Psoas muscle (tissue), 8 donors: ENCODE results near the gene PIAS1. TPM values are rescaled to one million over a fixed set of nuclear protein-coding genes. Genes with fewer than 3 reads are reported as not detected.

Experiments used
- ATAC-seq, 4 donors: fragments of 200-7000 bp; cut with Tn5 transposase; one replicate each; pipeline ENCODE4 v1.9.1; 2020; ENCODE audit warnings: moderate library complexity in 3 of 4, mild to moderate bottlenecking in 2 of 4
- DNase-seq, 2 donors: peaks; one replicate each; pipeline ENCODE4 v3.0.0-alpha.2; 2020
- H3K27ac ChIP-seq: fragments of 200-600 bp; one replicate; pipeline ENCODE4 v1.8.0; 2022
- H3K27me3 ChIP-seq, 3 donors: fragments of 200-600 bp in 1 of 3; one replicate each; pipeline versions ENCODE4 v1.6.1 to v1.8.0; 2013 to 2022; ENCODE audit warnings: low read length in 2 of 3, mild to moderate bottlenecking in 2 of 3, moderate library complexity in 1 of 3; ENCODE audit not compliant: insufficient read depth in 3 of 3
- H3K36me3 ChIP-seq, 2 donors: fragments of 200-600 bp in 1 of 2; one replicate each; pipeline versions ENCODE4 v1.6.1 to v1.8.0; 2013 to 2022; ENCODE audit warnings: low read depth in 1 of 2, mild to moderate bottlenecking in 1 of 2, moderate library complexity in 1 of 2; ENCODE audit not compliant: insufficient read depth in 1 of 2
- H3K4me1 ChIP-seq: fragments of 200-600 bp; one replicate; pipeline ENCODE4 v1.8.0; 2022
- H3K4me3 ChIP-seq: fragments of 200-600 bp; one replicate; pipeline ENCODE4 v1.8.0; 2022; ENCODE audit warnings: mild to moderate bottlenecking
- H3K9me3 ChIP-seq: fragments of 200-600 bp; one replicate; pipeline ENCODE4 v1.8.0; 2022
- WGBS, 3 donors: extraction: QIAGEN DNeasy Blood & Tissue Kit; methylation state at CpG; one replicate each; pipeline versions ENCODE4 v1.1.6 to v1.1.7; 2013; 5-methylcytosine and 5-hydroxymethylcytosine counted together
- intact Hi-C, 2 donors: fragments of 100-400 bp; cut with DNase I; formaldehyde crosslinking; loops; one replicate each; pipeline versions ENCODE4 v1.11.0 to v1.14.2; 2022
- polyA plus RNA-seq, 3 donors: library from polyadenylated mRNA; stranded (reverse); fragments of 200-250 nt; gene quantifications; one replicate each; pipeline ENCODE4 v1.2.3, GENCODE V29; 2013
- total RNA-seq, 4 donors: library from RNA; stranded (reverse); fragmentation: NEBNext Ultra II Directional in 2 of 4; extraction: Animal tissue kit (Norgen Biotek cat#: 25700) in 2 of 4; gene quantifications; one replicate each; pipeline versions ENCODE4 v1.2.1 to v1.2.4, GENCODE V29; 2021 to 2023
- TF ChIP-seq, protein P1 (sequence below): fragments of 200-600 bp; IDR thresholded peaks from one replicate; pipeline ENCODE4 v1.8.0; 2022; ENCODE audit warnings: antibody characterized with exemption
- donor health status: healthy with polysubstance abuse.
- donor health status: DM: no; HTN: no; CAD: no; lungs with moderate emphysema.
- donor health status: Bipolar disorder and iron deficiency.
- donor health status: healthy.
- donor health status: DM: yes; HTN: yes; CAD: no.
- donor health status: DM: no; HTN: no; CAD: no.
- donor health status: DM: no; HTN: no; CAD: no.
- donor health status: DM: yes; HTN: yes; CAD: no.

PIAS1 gene
- total and polyA plus RNA-seq, 7 donors = 4.4 to 28.7 (median 18.2) TPM

DNA sequence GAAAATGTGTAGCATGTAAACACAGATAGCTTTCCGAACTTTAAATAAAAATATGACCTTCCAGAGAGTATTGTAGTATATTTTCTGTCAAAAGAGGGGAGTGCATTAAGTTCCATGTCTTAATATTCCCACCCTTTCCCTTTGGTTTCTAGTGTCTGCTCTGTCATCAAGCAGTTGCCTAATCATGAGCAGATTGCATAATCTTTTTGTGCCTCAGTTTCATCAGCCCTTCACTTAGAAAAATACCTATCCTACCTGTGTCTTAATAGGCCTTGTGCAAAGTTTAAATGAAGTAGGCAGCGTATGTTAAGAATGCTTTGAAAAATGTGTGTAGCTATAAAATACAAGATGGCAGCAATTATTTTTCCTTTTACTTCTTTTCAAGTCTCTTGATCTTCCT is 98.2 kb downstream of the PIAS1 start:
- intact Hi-C loops = no loop called here
- H3K4me1 ChIP-seq = no peaks in the 10 kb centered on the region
- peaks cover 0 to 29% of the 10 kb centered on the region in 2 donors for H3K36me3 ChIP-seq
- TF ChIP-seq, protein P1, sequence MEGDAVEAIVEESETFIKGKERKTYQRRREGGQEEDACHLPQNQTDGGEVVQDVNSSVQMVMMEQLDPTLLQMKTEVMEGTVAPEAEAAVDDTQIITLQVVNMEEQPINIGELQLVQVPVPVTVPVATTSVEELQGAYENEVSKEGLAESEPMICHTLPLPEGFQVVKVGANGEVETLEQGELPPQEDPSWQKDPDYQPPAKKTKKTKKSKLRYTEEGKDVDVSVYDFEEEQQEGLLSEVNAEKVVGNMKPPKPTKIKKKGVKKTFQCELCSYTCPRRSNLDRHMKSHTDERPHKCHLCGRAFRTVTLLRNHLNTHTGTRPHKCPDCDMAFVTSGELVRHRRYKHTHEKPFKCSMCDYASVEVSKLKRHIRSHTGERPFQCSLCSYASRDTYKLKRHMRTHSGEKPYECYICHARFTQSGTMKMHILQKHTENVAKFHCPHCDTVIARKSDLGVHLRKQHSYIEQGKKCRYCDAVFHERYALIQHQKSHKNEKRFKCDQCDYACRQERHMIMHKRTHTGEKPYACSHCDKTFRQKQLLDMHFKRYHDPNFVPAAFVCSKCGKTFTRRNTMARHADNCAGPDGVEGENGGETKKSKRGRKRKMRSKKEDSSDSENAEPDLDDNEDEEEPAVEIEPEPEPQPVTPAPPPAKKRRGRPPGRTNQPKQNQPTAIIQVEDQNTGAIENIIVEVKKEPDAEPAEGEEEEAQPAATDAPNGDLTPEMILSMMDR = no peak
- H3K4me3 ChIP-seq = no peak overlapping the region
- H3K27me3 ChIP-seq = no peaks in the 10 kb centered on the region
- H3K9me3 ChIP-seq = no peaks in the 10 kb centered on the region
- DNase-seq = no peak
- ATAC-seq = no peak
- no peak overlapping the region for H3K27ac ChIP-seq
- 94 to 99% (median 97%) methylated on average over 2 of the region's 2 CpGs for WGBS, 3 donors

DNA sequence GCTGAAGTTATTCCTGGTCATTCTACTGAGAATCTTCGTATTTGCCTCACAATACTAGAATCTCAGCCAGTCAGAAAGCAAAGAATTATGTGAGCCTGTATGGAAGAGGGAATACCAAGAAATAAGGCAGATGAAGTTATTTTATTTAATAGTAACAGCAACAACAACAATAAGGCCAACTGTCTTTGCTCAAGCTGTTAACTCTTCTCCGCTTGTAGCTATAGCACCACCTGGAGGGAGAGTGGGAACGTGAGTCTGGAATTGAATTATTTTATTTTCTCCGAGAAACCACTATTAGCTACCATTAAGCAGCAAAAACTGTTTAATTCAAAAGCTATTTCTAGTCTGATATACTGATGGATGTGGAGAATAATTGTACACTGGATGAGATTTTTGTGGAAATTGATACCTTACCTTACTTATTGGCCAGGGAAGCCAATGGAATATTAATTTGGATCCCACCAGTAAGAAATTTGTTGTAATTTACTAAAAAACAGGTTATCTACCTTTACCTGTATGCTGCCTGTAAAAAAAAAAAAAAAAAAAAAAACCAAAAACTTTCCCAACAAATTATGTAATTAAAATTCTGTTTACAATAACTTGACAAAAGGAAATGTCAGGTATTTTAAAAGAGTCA is 100.9 kb downstream of the PIAS1 start:
- Histone ChIP-seq H3K9me3 (no peaks in the 10 kb centered on the region), H3K27ac (no peak overlapping the region), H3K4me3 (no peak overlapping the region), H3K4me1 (no peaks in the 10 kb centered on the region), H3K36me3 (peaks cover 0 to 29% of the 10 kb centered on the region in 2 donors), H3K27me3 (no peaks in the 10 kb centered on the region)
- intact Hi-C loops = loop anchor here in 1 of 2 donors (1.0 kb wide), 1 partner anchor 292 kb away; no protein-coding TSS in a partner anchor
- WGBS, 3 donors = 39 to 51% (median 40%) methylated on average over 4 of the region's 4 CpGs
- DNase-seq (no peak), ATAC-seq (peak in 2 of 4 donors; percentile 63 to 80)
- TF ChIP-seq, protein P1 = peak; percentile 73

DNA sequence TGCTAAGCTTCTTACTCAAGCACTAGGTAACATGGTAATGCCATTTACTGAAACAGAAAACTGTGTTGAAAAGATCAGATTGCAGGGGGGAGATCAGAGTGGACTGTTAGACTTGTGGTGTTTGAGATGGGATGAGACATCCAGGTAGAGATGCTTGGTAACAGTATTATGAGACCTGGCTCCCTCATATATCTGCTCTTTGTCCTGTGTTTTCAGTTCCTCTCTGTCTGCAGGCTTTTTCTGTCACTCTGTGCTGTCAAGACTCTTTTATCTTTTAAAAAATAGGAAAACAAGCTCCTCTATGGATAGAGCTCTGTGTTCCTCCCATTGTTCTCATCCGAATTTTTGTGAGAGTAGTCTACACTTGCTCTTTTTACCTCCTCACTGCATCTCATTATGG is 103.0 kb downstream of the PIAS1 start:
- Histone ChIP-seq H3K4me3 (no peak overlapping the region), H3K36me3 (peaks cover 0 to 31% of the 10 kb centered on the region in 2 donors), H3K27me3 (no peaks in the 10 kb centered on the region), H3K9me3 (no peaks in the 10 kb centered on the region), H3K4me1 (no peaks in the 10 kb centered on the region), H3K27ac (no peak overlapping the region)
- no peak for ATAC-seq
- no peak for DNase-seq
- intact Hi-C loops = loop anchor here in 1 of 2 donors (2.0 kb wide), 1 partner anchor 294 kb away; no protein-coding TSS in a partner anchor
- 0 to 60% (median 41%) methylated on average over 1 of the region's 1 CpG for WGBS, 3 donors
- TF ChIP-seq, protein P1 = no peak

DNA sequence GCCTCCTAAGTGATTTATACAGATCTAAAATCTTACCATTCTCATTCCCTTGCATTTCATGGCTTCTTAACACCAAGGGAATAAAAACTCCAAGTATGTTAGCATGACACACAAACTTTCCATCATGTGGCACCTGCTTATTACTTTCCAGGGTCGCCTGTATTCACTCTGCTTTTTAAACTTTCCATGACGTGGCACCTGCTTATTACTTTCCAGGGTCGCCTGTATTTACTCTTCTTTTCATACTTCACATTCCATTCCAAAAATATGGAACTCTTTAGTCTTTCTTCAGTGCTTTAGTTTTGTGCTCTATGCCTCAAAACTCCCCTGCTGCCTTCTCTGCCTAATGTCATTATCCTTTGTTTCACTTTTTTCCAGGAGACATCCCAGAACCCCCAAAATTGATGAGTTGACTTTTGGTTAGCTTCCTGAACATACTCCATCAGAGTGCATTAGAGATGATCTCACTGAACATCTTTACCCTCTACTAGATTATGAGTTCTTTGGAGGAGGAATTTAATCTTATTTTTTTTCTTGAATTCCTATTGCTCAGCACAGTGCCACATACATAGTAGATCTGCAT is 104.0 kb downstream of the PIAS1 start:
- Histone ChIP-seq H3K4me3 (no peak overlapping the region), H3K9me3 (no peaks in the 10 kb centered on the region), H3K27ac (no peak overlapping the region), H3K36me3 (peaks cover 6 to 38% of the 10 kb centered on the region in 2 donors), H3K27me3 (no peaks in the 10 kb centered on the region), H3K4me1 (no peaks in the 10 kb centered on the region)
- intact Hi-C loops = no loop called here
- ATAC-seq (no peak), DNase-seq (no peak)
- 36 to 56% (median 44%) methylated on average over 3 of the region's 3 CpGs for WGBS, 3 donors
- TF ChIP-seq, protein P1 = no peak
